ENCODE data around the gene GSTO1. TPM values are rescaled to one million over a fixed set of nuclear protein-coding genes. Genes with fewer than 3 reads are reported as not detected.
"Not testable (repeated sequence)": the region's sequence is repeated elsewhere in the genome, so short reads cannot be mapped to it uniquely, and the experiment has no call there.

GSTO1 gene
- total and polyA plus RNA-seq, 2 experiments from 2014 or later, result 143 to 387 TPM

- Histone ChIP-seq H4K20me1 (ENCODE audit: insufficient read depth) (no peaks in the 10 kb centered on the region), H3K27ac (no peak overlapping the region), H3K9ac (no peak overlapping the region), H3K4me1 (ENCODE audit: insufficient read depth) (no peaks in the 10 kb centered on the region), H3K36me3 (ENCODE audit: low read depth) (no peaks in the 10 kb centered on the region), H3K4me2 (ENCODE audit: unreplicated experiment) (no peak overlapping the region), H3K27me3 (replicated peaks; ENCODE audit: insufficient read depth) (no peaks in the 10 kb centered on the region), H3F3A (ENCODE audit: insufficient read depth) (no peaks in the 10 kb centered on the region), H3K9me2 (ENCODE audit: insufficient read depth) (no peaks in the 10 kb centered on the region), H3K79me2 (ENCODE audit: insufficient read depth) (no peaks in the 10 kb centered on the region), H2AFZ (no peak overlapping the region), H3K9me3 (ENCODE audit: low read depth) (no peaks in the 10 kb centered on the region), H3K4me3 (no peak overlapping the region)
- TF ChIP-seq EZH2 (IDR thresholded peaks at IDR 0.05; ENCODE audit: insufficient read depth, poor library complexity, severe bottlenecking), result no peak
- no peak for TF ChIP-seq EZH2phosphoT487 (IDR thresholded peaks at IDR 0.05; ENCODE audit: insufficient read depth, low read depth)
- 41 to 53% methylated on average over 3 of the region's 3 CpGs for WGBS, 2 experiments (ENCODE audit: low coverage in 1 of 2, low lambda C conversion rate in 2 of 2, missing lambda C conversion rate in 2 of 2)
- in situ Hi-C loops (cut with MboI), result no loop called here
- no peak for DNase-seq
Observed at GRCh38 chr10:104235801-104236200, 18.9 kb upstream of the GSTO1 start.

GRCh38 chr10:104240078-104240477 lies 14.6 kb upstream of the GSTO1 start:
- Histone ChIP-seq H4K20me1 (ENCODE audit: insufficient read depth) (no peaks in the 10 kb centered on the region), H3K9ac (no peak overlapping the region), H3K79me2 (ENCODE audit: insufficient read depth) (no peaks in the 10 kb centered on the region), H3K9me3 (ENCODE audit: low read depth) (no peaks in the 10 kb centered on the region), H3K27me3 (replicated peaks; ENCODE audit: insufficient read depth) (no peaks in the 10 kb centered on the region), H3K36me3 (ENCODE audit: low read depth) (no peaks in the 10 kb centered on the region), H3K9me2 (ENCODE audit: insufficient read depth) (no peaks in the 10 kb centered on the region), H3K4me2 (ENCODE audit: unreplicated experiment) (no peak overlapping the region), H2AFZ (no peak overlapping the region), H3K4me1 (ENCODE audit: insufficient read depth) (no peaks in the 10 kb centered on the region), H3K27ac (no peak overlapping the region), H3F3A (ENCODE audit: insufficient read depth) (no peaks in the 10 kb centered on the region), H3K4me3 (no peak overlapping the region)
- in situ Hi-C loops (cut with MboI), result no loop called here
- no peak for DNase-seq
- 41 to 43% methylated on average over 2 of the region's 2 CpGs for WGBS, 2 experiments (ENCODE audit: low coverage in 1 of 2, low lambda C conversion rate in 2 of 2, missing lambda C conversion rate in 2 of 2)
- TF ChIP-seq EZH2 (IDR thresholded peaks at IDR 0.05; ENCODE audit: insufficient read depth, poor library complexity, severe bottlenecking), result no peak
- TF ChIP-seq EZH2phosphoT487 (IDR thresholded peaks at IDR 0.05; ENCODE audit: insufficient read depth, low read depth), result no peak

- Histone ChIP-seq H3K9me2 (ENCODE audit: insufficient read depth) (no peaks in the 10 kb centered on the region), H3K79me2 (ENCODE audit: insufficient read depth) (no peaks in the 10 kb centered on the region), H3K4me3 (no peak overlapping the region), H3K4me2 (ENCODE audit: unreplicated experiment) (no peak overlapping the region), H3K4me1 (ENCODE audit: insufficient read depth) (peaks cover 5% of the 10 kb centered on the region), H3K9me3 (ENCODE audit: low read depth) (no peaks in the 10 kb centered on the region), H3K36me3 (ENCODE audit: low read depth) (no peaks in the 10 kb centered on the region), H3K9ac (no peak overlapping the region), H4K20me1 (ENCODE audit: insufficient read depth) (no peaks in the 10 kb centered on the region), H3K27ac (no peak overlapping the region), H2AFZ (no peak overlapping the region), H3K27me3 (replicated peaks; ENCODE audit: insufficient read depth) (no peaks in the 10 kb centered on the region), H3F3A (ENCODE audit: insufficient read depth) (peaks cover 13% of the 10 kb centered on the region)
- in situ Hi-C loops (cut with MboI), result no loop called here
- DNase-seq, result no peak
- TF ChIP-seq EZH2phosphoT487 (IDR thresholded peaks at IDR 0.05; ENCODE audit: insufficient read depth, low read depth) (no peak), EZH2 (IDR thresholded peaks at IDR 0.05; ENCODE audit: insufficient read depth, poor library complexity, severe bottlenecking) (no peak)
Observed at GRCh38 chr10:104242545-104242944, 12.1 kb upstream of the GSTO1 start.

GRCh38 chr10:104243009-104243408 lies 11.7 kb upstream of the GSTO1 start:
- H2AFZ ChIP-seq; H3K9me3 ChIP-seq (ENCODE audit: low read depth); H3K4me2 ChIP-seq (ENCODE audit: unreplicated experiment); H3K4me3 ChIP-seq; H4K20me1 ChIP-seq (ENCODE audit: insufficient read depth); H3K27me3 ChIP-seq (replicated peaks; ENCODE audit: insufficient read depth); H3K9me2 ChIP-seq (ENCODE audit: insufficient read depth); H3K36me3 ChIP-seq (ENCODE audit: low read depth); DNase-seq; H3K27ac ChIP-seq; H3K9ac ChIP-seq; H3K79me2 ChIP-seq (ENCODE audit: insufficient read depth); H3K4me1 ChIP-seq (ENCODE audit: insufficient read depth); in situ Hi-C loops (cut with MboI): not testable (repeated sequence)
- peaks cover 14% of the 10 kb centered on the region for H3F3A ChIP-seq (ENCODE audit: insufficient read depth)
- WGBS, 2 experiments (ENCODE audit: low coverage in 1 of 2, low lambda C conversion rate in 2 of 2, missing lambda C conversion rate in 2 of 2), result 71 to 75% methylated on average over 3 of the region's 3 CpGs

GRCh38 chr10:104243512-104243911 lies 11.2 kb upstream of the GSTO1 start:
- in situ Hi-C loops (cut with MboI), result no loop called here
- no peak overlapping the region for H3K27ac ChIP-seq
- no peak for DNase-seq
- no peak overlapping the region for H3K4me2 ChIP-seq (ENCODE audit: unreplicated experiment)
- H2AFZ ChIP-seq, result no peak overlapping the region
- no peaks in the 10 kb centered on the region for H3K27me3 ChIP-seq (replicated peaks; ENCODE audit: insufficient read depth)
- H3K9me3 ChIP-seq (ENCODE audit: low read depth), result no peaks in the 10 kb centered on the region
- H3K36me3 ChIP-seq (ENCODE audit: low read depth), result no peaks in the 10 kb centered on the region
- no peaks in the 10 kb centered on the region for H3K79me2 ChIP-seq (ENCODE audit: insufficient read depth)
- H3K9ac ChIP-seq, result no peak overlapping the region
- no peaks in the 10 kb centered on the region for H4K20me1 ChIP-seq (ENCODE audit: insufficient read depth)
- no peak for TF ChIP-seq EZH2 (IDR thresholded peaks at IDR 0.05; ENCODE audit: insufficient read depth, poor library complexity, severe bottlenecking)
- TF ChIP-seq EZH2phosphoT487 (IDR thresholded peaks at IDR 0.05; ENCODE audit: insufficient read depth, low read depth), result no peak
- H3K9me2 ChIP-seq (ENCODE audit: insufficient read depth), result no peaks in the 10 kb centered on the region
- H3K4me3 ChIP-seq, result no peak overlapping the region
- H3K4me1 ChIP-seq (ENCODE audit: insufficient read depth), result peaks cover 5% of the 10 kb centered on the region
- 87% methylated on average over 5 of the region's 5 CpGs for WGBS, 2 experiments (ENCODE audit: low coverage in 1 of 2, low lambda C conversion rate in 2 of 2, missing lambda C conversion rate in 2 of 2)
- peaks cover 14% of the 10 kb centered on the region for H3F3A ChIP-seq (ENCODE audit: insufficient read depth)
